Transverse colon (tissue), 4 donors: ENCODE data around the gene EVPL. TPM values are rescaled to one million over a fixed set of nuclear protein-coding genes. Genes with fewer than 3 reads are reported as not detected.

Experiments used
- DNase-seq: peaks from one replicate; pipeline ENCODE4 v3.0.0-alpha.2; 2019
- H3K27ac ChIP-seq, 4 donors: fragments of 200-600 bp; sonication (generic); 2 replicates each; pipeline ENCODE4 v1.5.1; 2016 to 2018; ENCODE audit warnings: inconsistent platforms in 4 of 4
- H3K27me3 ChIP-seq: fragments of 200-600 bp; sonication (generic); 2 replicates; pipeline ENCODE4 v1.5.1; 2017; ENCODE audit warnings: inconsistent platforms
- H3K36me3 ChIP-seq, 4 donors: fragments of 200-600 bp; sonication (generic); 2 replicates each; pipeline ENCODE4 v1.5.1; 2017 to 2019; ENCODE audit warnings: inconsistent platforms in 4 of 4
- H3K4me1 ChIP-seq, 4 donors: fragments of 200-600 bp; sonication (generic); 2 replicates each; pipeline ENCODE4 v1.5.1; 2017 to 2020; ENCODE audit warnings: inconsistent platforms in 4 of 4
- H3K4me3 ChIP-seq, 4 donors: fragments of 200-600 bp; sonication (generic); 1 replicate in 1 of 4; 2 replicates in 3 of 4; pipeline versions ENCODE4 v1.5.1 to v1.6.1; 2017 to 2019; ENCODE audit warnings: inconsistent platforms in 4 of 4
- H3K9me3 ChIP-seq, 2 donors: fragments of 200-600 bp; sonication (generic); 2 replicates each; pipeline ENCODE4 v1.5.1; 2017 to 2019; ENCODE audit warnings: inconsistent platforms in 2 of 2
- EP300 ChIP-seq: sonication (generic); formaldehyde crosslinking; IDR thresholded peaks from one replicate; pipeline ENCODE4 v1.6.1; 2017; ENCODE audit warnings: antibody characterized with exemption, low read depth
- POLR2A ChIP-seq: fragments of 450-650 bp; IDR thresholded peaks from one replicate; pipeline ENCODE4 v1.6.1; 2016; ENCODE audit warnings: antibody characterized with exemption, mild to moderate bottlenecking, moderate library complexity
- POLR2AphosphoS5 ChIP-seq, 3 donors: sonication (generic); formaldehyde crosslinking; IDR thresholded peaks; one replicate each; pipeline ENCODE4 v1.6.1; 2016; ENCODE audit warnings: antibody characterized with exemption in 3 of 3
- whole genome bisulfite sequencing, 2 donors: methylation state at CpG; one replicate each; pipeline ENCODE4 v1.1.5; 2018; ENCODE audit warnings: low coverage in 1 of 2; 5-methylcytosine and 5-hydroxymethylcytosine counted together
- in situ Hi-C, 4 donors: fragments of 200-750 bp; cut with MboI; loops; one replicate each; pipeline versions ENCODE4 v1.15.0 to v1.15.1; 2017; ENCODE audit warnings: low sequenced_read_pairs in 3 of 4, low pct_ligation_motif_present in 1 of 4, low pct_unique_long_range_greater_than_20kb in 1 of 4
- intact Hi-C: fragments of 100-400 bp; cut with DNase I; formaldehyde crosslinking; loops from one replicate; pipeline ENCODE4 v1.15.1; 2023; ENCODE audit warnings: low total_unique reads
- total RNA-seq, 4 donors: library from RNA; depleted of rRNA; stranded (reverse); fragments of >200 nt; gene quantifications; one replicate each; pipeline ENCODE4 v1.1.0, GENCODE V29; 2016
- TF ChIP-seq, protein P1 (sequence below), 5 experiments: fragments of 200-600 bp in 3 of 5; fragments of 450-650 bp in 2 of 5; sonication (generic) in 3 of 5; IDR thresholded peaks; 1 replicate in 2 of 5; 2 replicates in 3 of 5; pipeline ENCODE4 v1.5.1; 2016 to 2017; ENCODE audit warnings: antibody characterized with exemption in 5 of 5, inconsistent platforms in 3 of 5, mild to moderate bottlenecking in 2 of 5, moderate library complexity in 1 of 5

Gene EVPL
- total RNA-seq, 4 donors from 2014 or later: 17.1 to 23.7 (median 20.6) TPM

DNA sequence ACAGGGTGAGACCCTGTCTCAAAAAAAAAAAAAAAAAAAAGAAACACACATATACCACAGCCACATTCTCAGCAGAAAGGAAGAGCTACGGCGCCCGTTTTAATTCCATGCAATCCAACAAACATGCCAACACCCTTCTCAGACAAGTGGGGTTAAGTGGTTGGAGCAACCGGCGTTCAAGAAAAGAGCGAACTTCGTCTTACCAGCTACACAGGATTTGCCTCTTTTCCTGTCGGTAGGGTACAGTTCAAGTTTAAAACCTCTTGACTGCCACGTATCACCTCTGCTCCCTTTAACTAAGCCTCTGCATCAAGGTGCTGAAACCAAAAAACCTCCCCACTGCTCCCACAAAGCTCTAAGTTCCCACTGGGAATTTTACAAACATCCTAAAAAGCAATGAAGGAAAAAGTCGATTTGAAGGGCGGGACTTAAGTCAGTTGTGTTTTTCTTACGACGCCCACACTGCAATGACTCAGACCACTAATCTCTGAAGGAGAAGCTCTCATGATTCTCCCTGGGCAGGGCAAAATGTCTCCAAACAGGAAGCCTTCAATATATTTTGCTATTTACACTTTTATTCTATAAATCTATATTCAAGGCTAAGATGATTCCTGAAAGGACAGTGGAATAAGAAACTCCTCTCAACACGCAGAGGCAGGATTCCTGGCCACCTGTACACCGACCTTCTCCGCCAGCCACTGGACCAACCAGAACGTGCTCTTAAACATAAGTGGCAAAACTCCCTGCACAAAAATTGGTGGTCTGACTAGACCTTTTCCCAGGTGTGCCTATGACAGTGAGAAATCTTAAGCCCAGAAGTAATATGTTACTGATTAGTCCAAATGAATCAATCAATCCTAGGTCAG lies 26.4 kb upstream of the EVPL start:
- Histone ChIP-seq H3K4me1 (peaks cover 0 to 34% (median 12%) of the 10 kb centered on the region in 4 donors), H3K9me3 (no peaks in the 10 kb centered on the region), H3K4me3 (no peak overlapping the region), H3K27ac (peak overlapping the region; percentile 13 to 33 (median 28)), H3K27me3 (no peaks in the 10 kb centered on the region), H3K36me3 (peaks cover 0 to 48% (median 22%) of the 10 kb centered on the region in 4 donors)
- in situ Hi-C loops (no loop called here), intact Hi-C loops (no loop called here)
- TF ChIP-seq POLR2A (no peak), POLR2AphosphoS5 (IDR thresholded peaks at IDR 0.05) (no peak), EP300 (no peak)
- TF ChIP-seq, protein P1, sequence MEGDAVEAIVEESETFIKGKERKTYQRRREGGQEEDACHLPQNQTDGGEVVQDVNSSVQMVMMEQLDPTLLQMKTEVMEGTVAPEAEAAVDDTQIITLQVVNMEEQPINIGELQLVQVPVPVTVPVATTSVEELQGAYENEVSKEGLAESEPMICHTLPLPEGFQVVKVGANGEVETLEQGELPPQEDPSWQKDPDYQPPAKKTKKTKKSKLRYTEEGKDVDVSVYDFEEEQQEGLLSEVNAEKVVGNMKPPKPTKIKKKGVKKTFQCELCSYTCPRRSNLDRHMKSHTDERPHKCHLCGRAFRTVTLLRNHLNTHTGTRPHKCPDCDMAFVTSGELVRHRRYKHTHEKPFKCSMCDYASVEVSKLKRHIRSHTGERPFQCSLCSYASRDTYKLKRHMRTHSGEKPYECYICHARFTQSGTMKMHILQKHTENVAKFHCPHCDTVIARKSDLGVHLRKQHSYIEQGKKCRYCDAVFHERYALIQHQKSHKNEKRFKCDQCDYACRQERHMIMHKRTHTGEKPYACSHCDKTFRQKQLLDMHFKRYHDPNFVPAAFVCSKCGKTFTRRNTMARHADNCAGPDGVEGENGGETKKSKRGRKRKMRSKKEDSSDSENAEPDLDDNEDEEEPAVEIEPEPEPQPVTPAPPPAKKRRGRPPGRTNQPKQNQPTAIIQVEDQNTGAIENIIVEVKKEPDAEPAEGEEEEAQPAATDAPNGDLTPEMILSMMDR (IDR thresholded peaks at IDR 0.05): no peak
- WGBS, 2 donors: 81 to 90% methylated on average over 16 to 17 of the region's 17 CpGs
- no peak for DNase-seq

DNA sequence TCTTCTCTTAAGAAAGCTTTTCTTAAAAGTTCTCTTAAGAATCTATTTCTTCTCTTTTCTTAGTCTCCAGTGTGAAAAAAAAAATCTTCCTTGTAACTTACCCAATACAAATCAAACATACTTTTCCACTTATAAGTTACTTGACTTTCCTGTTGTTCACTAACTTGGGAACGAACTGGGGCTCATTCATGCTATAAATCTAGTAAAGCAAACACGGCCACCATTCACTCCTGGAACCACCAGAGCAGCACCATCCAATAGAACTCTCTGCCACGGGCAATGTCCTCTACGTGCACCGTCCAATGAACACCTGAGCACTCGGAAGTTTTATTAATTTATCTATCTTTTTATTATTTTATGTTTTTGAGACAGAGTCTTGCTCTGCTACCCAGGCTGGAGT lies 24.5 kb upstream of the EVPL start:
- H3K36me3 ChIP-seq: peaks cover 0 to 46% (median 22%) of the 10 kb centered on the region in 4 donors
- peaks cover 0 to 34% (median 12%) of the 10 kb centered on the region in 4 donors for H3K4me1 ChIP-seq
- intact Hi-C loops (no loop called here), in situ Hi-C loops (no loop called here)
- H3K4me3 ChIP-seq: no peak overlapping the region
- no peaks in the 10 kb centered on the region for H3K9me3 ChIP-seq
- H3K27me3 ChIP-seq: no peaks in the 10 kb centered on the region
- peak overlapping the region; percentile 45 to 57 (median 54) for H3K27ac ChIP-seq
- TF ChIP-seq POLR2AphosphoS5 (IDR thresholded peaks at IDR 0.05): no peak
- no peak for TF ChIP-seq POLR2A
- no peak for TF ChIP-seq EP300
- DNase-seq: no peak
- WGBS, 2 donors: 59 to 70% methylated on average over 5 to 6 of the region's 6 CpGs

DNA sequence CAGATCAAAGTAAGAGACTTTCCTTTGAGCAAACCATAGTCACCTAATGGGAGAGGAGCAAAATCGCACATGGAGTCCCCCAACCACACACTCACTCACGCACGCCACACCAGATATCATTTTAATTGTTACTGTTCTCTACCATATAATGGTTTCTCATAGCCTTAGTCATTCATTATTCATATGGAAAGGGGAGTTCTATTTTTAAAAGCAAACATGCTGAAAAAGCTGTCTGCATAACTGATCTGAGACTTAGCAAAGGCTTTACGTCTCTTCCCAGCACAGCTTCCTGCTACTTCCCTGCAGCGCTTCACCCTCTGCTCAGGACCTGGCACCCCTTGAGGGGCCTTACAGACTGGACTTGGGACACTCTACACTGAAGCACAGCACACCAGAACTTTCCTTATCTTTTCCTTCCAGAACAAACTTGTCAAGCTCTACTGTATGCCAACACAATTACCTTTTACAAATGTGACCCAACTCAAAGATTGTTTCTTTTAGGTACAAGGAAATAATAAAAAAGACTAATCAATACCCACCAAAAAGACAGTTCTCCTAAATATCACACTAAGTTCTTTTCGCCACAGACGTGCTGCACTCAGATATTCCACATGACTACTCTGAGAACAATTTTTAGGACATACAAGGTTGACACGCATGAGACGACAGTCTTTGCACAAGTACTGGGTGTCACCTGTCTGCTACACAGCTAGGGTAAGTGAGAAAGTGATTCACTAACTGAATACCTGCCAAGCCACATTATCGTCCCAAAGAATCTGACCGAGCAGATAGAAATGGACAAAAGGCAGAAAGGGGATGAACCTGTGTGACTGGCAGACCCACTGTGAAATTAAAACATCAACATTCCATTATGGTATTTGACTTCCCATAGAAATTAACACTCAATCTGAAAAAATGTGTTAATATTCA lies 23.7 kb upstream of the EVPL start:
- 72 to 86% methylated on average over 10 to 11 of the region's 11 CpGs for WGBS, 2 donors
- H3K4me3 ChIP-seq: no peak overlapping the region
- H3K4me1 ChIP-seq: peaks cover 0 to 34% (median 12%) of the 10 kb centered on the region in 4 donors
- H3K36me3 ChIP-seq: peaks cover 0 to 48% (median 22%) of the 10 kb centered on the region in 4 donors
- in situ Hi-C loops: no loop called here
- H3K27me3 ChIP-seq: no peaks in the 10 kb centered on the region
- TF ChIP-seq, protein P1 (IDR thresholded peaks at IDR 0.05): no peak
- TF ChIP-seq EP300 (no peak), POLR2AphosphoS5 (IDR thresholded peaks at IDR 0.05) (no peak), POLR2A (no peak)
- no peak for DNase-seq
- peak overlapping the region; percentile 45 to 57 (median 54) for H3K27ac ChIP-seq
- intact Hi-C loops: no loop called here
- H3K9me3 ChIP-seq: no peaks in the 10 kb centered on the region

DNA sequence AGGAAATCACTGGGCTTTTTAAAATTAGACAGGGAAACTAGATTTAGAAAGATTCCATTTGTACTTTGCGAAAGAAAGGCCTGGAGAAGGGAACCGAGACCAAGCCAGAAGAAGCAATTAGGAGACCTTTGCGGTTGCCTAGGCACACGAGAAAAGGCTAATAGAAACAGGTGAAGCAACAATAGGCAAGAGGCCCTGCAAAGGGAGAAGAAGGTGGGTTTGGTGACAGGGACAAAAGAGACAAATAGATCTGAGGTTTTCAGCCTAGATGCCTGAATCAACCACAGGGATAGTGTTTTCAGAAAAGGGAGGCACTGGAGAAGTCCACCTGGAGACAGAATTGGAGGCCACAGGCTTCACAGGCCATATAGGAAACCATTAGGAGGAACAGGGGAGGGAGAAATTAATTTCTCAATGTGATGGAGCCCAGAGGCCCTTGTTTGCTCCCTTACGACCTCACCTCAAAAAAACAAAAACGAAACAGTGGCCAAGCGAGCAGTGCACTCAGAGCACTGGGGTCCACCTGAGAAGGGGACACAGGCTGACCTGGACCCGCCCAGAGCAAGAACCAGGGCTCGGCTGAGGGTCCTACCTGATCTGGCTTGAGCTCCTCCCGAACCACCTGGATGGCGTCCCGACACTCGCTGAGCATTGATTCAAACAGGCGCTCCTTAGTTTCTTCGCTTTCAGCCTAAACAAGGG lies 22.9 kb upstream of the EVPL start:
- Histone ChIP-seq H3K27me3 (no peaks in the 10 kb centered on the region), H3K4me1 (peaks cover 0 to 34% (median 12%) of the 10 kb centered on the region in 4 donors), H3K27ac (peak overlapping the region in 3 of 4 donors; percentile 45 to 56 (median 52)), H3K4me3 (no peak overlapping the region), H3K36me3 (peaks cover 0 to 56% (median 24%) of the 10 kb centered on the region in 4 donors), H3K9me3 (no peaks in the 10 kb centered on the region)
- in situ Hi-C loops: no loop called here
- intact Hi-C loops: no loop called here
- DNase-seq: no peak
- TF ChIP-seq, protein P1 (IDR thresholded peaks at IDR 0.05): no peak
- TF ChIP-seq EP300: no peak
- no peak for TF ChIP-seq POLR2AphosphoS5 (IDR thresholded peaks at IDR 0.05)
- no peak for TF ChIP-seq POLR2A
- WGBS, 2 donors: 69 to 93% methylated on average over 4 to 15 of the region's 15 CpGs
